ENCODE results near the gene MYRF. TPM values are rescaled to one million over a fixed set of nuclear protein-coding genes. Genes with fewer than 3 reads are reported as not detected.

MYRF gene
- total RNA-seq, 1 donor from 2014 or later: 4.7 TPM

- no peak for DNase-seq (ENCODE audit: low spot score)
Observed at GRCh38 chr11:61760946-61761345, 8.5 kb downstream of the MYRF start.

- DNase-seq (ENCODE audit: low spot score): no peak
Observed at GRCh38 chr11:61761440-61762222, 9.2 kb downstream of the MYRF start.

GRCh38 chr11:61762223-61762615 lies 9.8 kb downstream of the MYRF start:
- DNase-seq (ENCODE audit: low spot score): no peak

- DNase-seq (ENCODE audit: low spot score): no peak
Observed at GRCh38 chr11:61762798-61763197, 10.4 kb downstream of the MYRF start.

GRCh38 chr11:61763930-61764605 lies 11.6 kb downstream of the MYRF start:
- DNase-seq (ENCODE audit: low spot score): no peak

- no peak for DNase-seq (ENCODE audit: low spot score)
Observed at GRCh38 chr11:61764606-61765260, 12.3 kb downstream of the MYRF start.

- no peak for DNase-seq (ENCODE audit: low spot score)
Observed at GRCh38 chr11:61765550-61766253, 13.3 kb downstream of the MYRF start.

GRCh38 chr11:61766353-61766841 lies 14.0 kb downstream of the MYRF start:
- no peak for DNase-seq (ENCODE audit: low spot score)

- no peak for DNase-seq (ENCODE audit: low spot score)
Observed at GRCh38 chr11:61768376-61769076, 16.1 kb downstream of the MYRF start.

GRCh38 chr11:61769169-61769920 lies 16.9 kb downstream of the MYRF start:
- DNase-seq (ENCODE audit: low spot score): no peak

GRCh38 chr11:61769946-61770683 lies 17.7 kb downstream of the MYRF start:
- no peak for DNase-seq (ENCODE audit: low spot score)

GRCh38 chr11:61771195-61771894 lies 18.9 kb downstream of the MYRF start:
- DNase-seq (ENCODE audit: low spot score): no peak

GRCh38 chr11:61771985-61772455 lies 19.6 kb downstream of the MYRF start:
- DNase-seq (ENCODE audit: low spot score): no peak

GRCh38 chr11:61773356-61773755 lies 20.9 kb downstream of the MYRF start:
- DNase-seq (ENCODE audit: low spot score): no peak

GRCh38 chr11:61773809-61774208 lies 21.4 kb downstream of the MYRF start:
- no peak for DNase-seq (ENCODE audit: low spot score)

GRCh38 chr11:61774411-61774810 lies 22.0 kb downstream of the MYRF start:
- no peak for DNase-seq (ENCODE audit: low spot score)

- no peak for DNase-seq (ENCODE audit: low spot score)
Observed at GRCh38 chr11:61775106-61775505, 22.7 kb downstream of the MYRF start.

GRCh38 chr11:61775606-61776554 lies 23.4 kb downstream of the MYRF start:
- DNase-seq (ENCODE audit: low spot score): no peak
